Activated B cell treated with CpG ODN at 0.5 μM for 24 hours (primary cell): ENCODE results near the gene SPTBN5. TPM values are rescaled to one million over a fixed set of nuclear protein-coding genes. Genes with fewer than 3 reads are reported as not detected.

ENCODE experiments used
- ATAC-seq: fragments of 200-7000 bp; cut with Tn5 transposase; one replicate; pipeline ENCODE4 v1.10.0; 2021; ENCODE audit warnings: low read depth, mild to moderate bottlenecking, moderate library complexity
- CTCF ChIA-PET: fragments of 350-600 bp; sonication (Branson Sonifier 250); formaldehyde crosslinking; loops from one replicate; lab custom pipeline; 2021; ENCODE audit warnings: antibody characterized with exemption; lab: Charles Lee
- POLR2A ChIA-PET: fragments of 350-600 bp; sonication (Branson Sonifier 250); formaldehyde crosslinking; loops from one replicate; lab custom pipeline; 2021; ENCODE audit warnings: antibody characterized with exemption; lab: Charles Lee
- DNase-seq: peaks from one replicate; pipeline ENCODE4 v3.0.0; 2022
- H3K27ac Mint-ChIP-seq: one replicate; pipeline ENCODE4 v1.8.0; 2020; ENCODE audit warnings: mixed read lengths
- H3K27me3 Mint-ChIP-seq: one replicate; pipeline ENCODE4 v1.8.0; 2021; ENCODE audit warnings: mixed read lengths
- H3K36me3 Mint-ChIP-seq: one replicate; pipeline ENCODE4 v1.8.0; 2021; ENCODE audit warnings: low read depth, mixed read lengths
- H3K4me1 Mint-ChIP-seq: one replicate; pipeline ENCODE4 v1.8.0; 2021; ENCODE audit warnings: mixed read lengths
- H3K4me3 Mint-ChIP-seq: one replicate; pipeline ENCODE4 v1.8.0; 2020; ENCODE audit warnings: mild to moderate bottlenecking, mixed read lengths
- H3K9me3 Mint-ChIP-seq: one replicate; pipeline ENCODE4 v1.8.0; 2020; ENCODE audit warnings: mixed read lengths
- intact Hi-C: fragments of 100-400 bp; cut with micrococcal nuclease; formaldehyde crosslinking; loops from one replicate; pipeline ENCODE4 v1.15.1; 2024
- total RNA-seq: library from RNA; stranded (reverse); gene quantifications from 2 replicates; pipeline ENCODE4 v1.2.3, GENCODE V29; 2022
- TF ChIP-seq, protein P1 (sequence below): fragments of 200-600 bp; IDR thresholded peaks from one replicate; pipeline ENCODE4 v1.8.0; 2022; ENCODE audit warnings: antibody characterized with exemption, mild to moderate bottlenecking

SPTBN5 gene
- total RNA-seq, 1 donor from 2014 or later, result 1.1 TPM

DNA sequence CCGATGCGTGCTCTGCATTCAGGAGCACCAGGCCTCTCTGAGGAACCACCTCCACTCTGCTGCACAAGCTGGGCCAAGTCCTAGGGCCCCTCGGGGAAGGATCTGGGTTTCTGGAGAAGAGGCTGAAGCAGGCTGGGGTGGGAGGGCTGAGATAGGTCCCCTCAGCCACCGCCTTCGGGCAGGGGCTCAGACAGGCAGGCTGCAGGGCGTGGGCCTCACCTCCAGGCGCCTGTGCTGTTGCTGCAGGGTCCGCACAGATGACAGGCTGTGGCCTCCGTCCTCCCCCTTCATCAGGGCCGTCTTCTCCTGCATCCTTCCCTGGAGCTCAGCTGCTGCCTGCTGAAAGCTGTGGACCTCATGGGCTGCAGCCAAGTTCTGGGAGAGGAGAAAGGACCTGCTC is 40.0 kb downstream of the SPTBN5 start:
- DNase-seq (no peak), ATAC-seq (no peak)
- Mint-ChIP-seq H3K27me3 (no peaks in the 10 kb centered on the region), H3K27ac (no peak overlapping the region), H3K4me1 (peaks cover 4% of the 10 kb centered on the region), H3K9me3 (no peaks in the 10 kb centered on the region), H3K4me3 (no peak overlapping the region), H3K36me3 (no peaks in the 10 kb centered on the region)
- CTCF ChIA-PET, result no interaction called here
- TF ChIP-seq, protein P1, sequence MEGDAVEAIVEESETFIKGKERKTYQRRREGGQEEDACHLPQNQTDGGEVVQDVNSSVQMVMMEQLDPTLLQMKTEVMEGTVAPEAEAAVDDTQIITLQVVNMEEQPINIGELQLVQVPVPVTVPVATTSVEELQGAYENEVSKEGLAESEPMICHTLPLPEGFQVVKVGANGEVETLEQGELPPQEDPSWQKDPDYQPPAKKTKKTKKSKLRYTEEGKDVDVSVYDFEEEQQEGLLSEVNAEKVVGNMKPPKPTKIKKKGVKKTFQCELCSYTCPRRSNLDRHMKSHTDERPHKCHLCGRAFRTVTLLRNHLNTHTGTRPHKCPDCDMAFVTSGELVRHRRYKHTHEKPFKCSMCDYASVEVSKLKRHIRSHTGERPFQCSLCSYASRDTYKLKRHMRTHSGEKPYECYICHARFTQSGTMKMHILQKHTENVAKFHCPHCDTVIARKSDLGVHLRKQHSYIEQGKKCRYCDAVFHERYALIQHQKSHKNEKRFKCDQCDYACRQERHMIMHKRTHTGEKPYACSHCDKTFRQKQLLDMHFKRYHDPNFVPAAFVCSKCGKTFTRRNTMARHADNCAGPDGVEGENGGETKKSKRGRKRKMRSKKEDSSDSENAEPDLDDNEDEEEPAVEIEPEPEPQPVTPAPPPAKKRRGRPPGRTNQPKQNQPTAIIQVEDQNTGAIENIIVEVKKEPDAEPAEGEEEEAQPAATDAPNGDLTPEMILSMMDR, result no peak
- POLR2A ChIA-PET, result interaction anchor here (0.5 kb wide), 1 partner anchor 926 kb away, joined by 4 read pairs; no protein-coding TSS in a partner anchor
- intact Hi-C loops, result no loop called here

DNA sequence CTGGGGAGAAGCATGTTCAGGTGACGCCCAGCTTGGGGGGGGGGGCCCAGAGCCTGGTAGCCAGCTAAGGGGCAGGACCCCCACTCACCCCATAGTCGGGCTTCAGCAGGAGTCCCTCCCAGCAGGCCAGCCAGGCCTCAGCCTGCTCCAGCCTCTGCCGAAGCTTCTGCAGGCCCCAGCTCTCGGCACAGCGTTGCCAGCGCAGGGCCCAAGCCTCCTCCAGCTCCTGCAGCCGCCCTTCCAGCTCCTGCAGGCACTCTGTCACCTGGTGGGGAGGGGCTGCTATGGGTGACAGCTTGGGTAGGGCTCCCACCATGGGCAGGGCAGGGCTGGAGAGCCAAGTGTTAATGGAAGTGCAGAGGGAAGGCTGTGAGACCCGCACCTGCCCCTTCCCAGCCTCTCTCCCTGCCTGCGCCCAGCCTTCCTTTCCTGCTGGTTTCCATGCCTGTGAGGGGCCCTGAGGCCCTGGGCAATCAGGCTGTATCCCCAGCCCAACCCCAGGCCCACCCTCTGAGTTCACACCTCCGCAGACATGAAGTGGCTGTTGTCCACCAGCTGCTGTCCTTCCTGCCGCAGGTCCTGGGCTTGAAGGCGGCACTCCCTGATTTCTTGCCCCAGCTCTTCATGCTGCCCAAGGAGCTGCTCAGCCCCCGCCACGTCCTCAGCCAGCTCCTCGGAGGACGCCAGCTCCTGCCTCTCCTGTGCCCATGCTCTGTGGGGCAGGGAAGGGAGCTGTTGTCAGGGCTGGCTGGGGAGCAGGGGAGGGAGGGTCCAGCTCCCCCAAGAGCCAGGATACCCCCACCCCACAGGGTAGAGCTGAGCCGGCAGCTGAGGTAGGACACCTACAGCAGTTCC is 40.9 kb downstream of the SPTBN5 start:
- POLR2A ChIA-PET, result interaction anchor here (0.5 kb wide), 1 partner anchor 926 kb away, joined by 4 read pairs; no protein-coding TSS in a partner anchor
- no peaks in the 10 kb centered on the region for H3K27me3 Mint-ChIP-seq
- no peaks in the 10 kb centered on the region for H3K9me3 Mint-ChIP-seq
- intact Hi-C loops, result no loop called here
- no peak overlapping the region for H3K27ac Mint-ChIP-seq
- CTCF ChIA-PET, result interaction anchor here (1.4 kb wide), 1 partner anchor 52 kb away, joined by 4 read pairs; no protein-coding TSS in a partner anchor
- TF ChIP-seq, protein P1, result no peak
- peaks cover 7% of the 10 kb centered on the region for H3K36me3 Mint-ChIP-seq
- no peak for ATAC-seq
- DNase-seq, result no peak
- peaks cover 4% of the 10 kb centered on the region for H3K4me1 Mint-ChIP-seq
- no peak overlapping the region for H3K4me3 Mint-ChIP-seq

DNA sequence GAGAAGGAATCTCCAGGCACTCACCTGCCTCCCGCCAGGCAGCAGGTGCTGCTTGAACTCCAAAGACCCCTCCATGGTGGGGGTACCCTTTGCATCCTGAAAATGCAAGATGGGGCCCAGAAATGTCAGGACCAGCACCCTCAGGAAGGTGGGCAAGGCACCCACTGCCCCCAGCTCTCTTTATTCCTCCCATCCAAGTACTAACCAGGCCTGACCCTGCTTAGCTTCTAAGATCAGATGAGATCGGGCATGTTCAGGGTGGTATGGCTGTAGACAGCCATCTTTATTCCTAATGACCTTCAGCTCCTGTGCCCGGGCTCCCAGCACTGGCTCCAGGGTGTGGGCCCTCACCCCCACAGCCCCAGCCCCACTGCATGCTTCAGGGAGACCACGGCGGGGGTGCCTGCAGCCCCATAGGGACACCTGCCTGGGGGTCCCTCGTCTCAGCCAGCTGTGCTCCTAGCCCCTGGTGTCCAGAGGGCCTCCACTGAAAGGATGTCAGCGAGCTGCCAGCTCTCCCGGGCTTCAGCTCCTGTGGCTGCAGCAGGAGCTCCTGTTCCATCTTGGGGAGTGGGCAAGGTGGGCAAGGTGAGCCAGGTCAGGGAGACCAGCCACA is 42.0 kb downstream of the SPTBN5 start:
- intact Hi-C loops, result no loop called here
- Mint-ChIP-seq H3K36me3 (peaks cover 18% of the 10 kb centered on the region), H3K27me3 (no peaks in the 10 kb centered on the region), H3K9me3 (no peaks in the 10 kb centered on the region), H3K4me1 (peaks cover 4% of the 10 kb centered on the region), H3K4me3 (no peak overlapping the region), H3K27ac (no peak overlapping the region)
- DNase-seq, result no peak
- no peak for ATAC-seq
- TF ChIP-seq, protein P1, result no peak
- ChIA-PET POLR2A (interaction anchor here (0.6 kb wide), 1 partner anchor 24 kb away, joined by 5 read pairs; no protein-coding TSS in a partner anchor), CTCF (interaction anchor here (1.4 kb wide), 1 partner anchor 53 kb away, joined by 4 read pairs; no protein-coding TSS in a partner anchor)

DNA sequence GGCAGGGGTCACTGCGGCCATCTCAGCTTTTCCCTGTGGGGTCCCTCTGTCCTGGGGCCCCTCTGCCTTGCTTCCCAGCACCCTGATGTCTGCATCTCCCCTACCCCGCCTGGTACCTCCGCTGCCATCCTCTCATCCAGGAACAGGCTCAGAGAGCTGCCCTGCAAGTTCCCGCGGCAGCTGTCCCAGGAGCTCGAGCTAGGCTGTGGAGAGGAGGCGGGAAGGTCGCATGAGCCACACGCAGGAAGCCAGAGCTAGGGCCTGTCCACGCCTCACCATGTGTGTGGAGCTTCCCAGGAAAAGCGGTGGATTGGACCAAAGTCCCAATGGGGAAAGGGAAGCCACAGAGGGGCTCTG is 42.7 kb downstream of the SPTBN5 start:
- ATAC-seq (no peak), DNase-seq (no peak)
- Mint-ChIP-seq H3K9me3 (no peaks in the 10 kb centered on the region), H3K4me3 (no peak overlapping the region), H3K27me3 (no peaks in the 10 kb centered on the region), H3K27ac (no peak overlapping the region), H3K4me1 (peaks cover 4% of the 10 kb centered on the region), H3K36me3 (peaks cover 26% of the 10 kb centered on the region)
- CTCF ChIA-PET, result no interaction called here
- POLR2A ChIA-PET, result interaction anchor here (0.6 kb wide), 1 partner anchor 25 kb away, joined by 5 read pairs; no protein-coding TSS in a partner anchor
- intact Hi-C loops, result no loop called here
- TF ChIP-seq, protein P1, result no peak
